GM23248 (cell line): Measurements from ENCODE around the gene DBI.

ENCODE experiments used
- EZH2 ChIP-seq: fragments of 200-600 bp; sonication (generic); IDR thresholded peaks from 2 replicates; pipeline ENCODE4 v1.6.1; 2018; ENCODE audit warnings: antibody characterized with exemption, mild to moderate bottlenecking; ENCODE audit not compliant: insufficient read depth, poor library complexity, severe bottlenecking
- EZH2phosphoT487 ChIP-seq: fragments of 200-600 bp; sonication (generic); IDR thresholded peaks from 2 replicates; pipeline ENCODE4 v1.6.1; 2018; ENCODE audit warnings: antibody characterized with exemption, moderate library complexity, mild to moderate bottlenecking, low read depth; ENCODE audit not compliant: insufficient read depth

DNA sequence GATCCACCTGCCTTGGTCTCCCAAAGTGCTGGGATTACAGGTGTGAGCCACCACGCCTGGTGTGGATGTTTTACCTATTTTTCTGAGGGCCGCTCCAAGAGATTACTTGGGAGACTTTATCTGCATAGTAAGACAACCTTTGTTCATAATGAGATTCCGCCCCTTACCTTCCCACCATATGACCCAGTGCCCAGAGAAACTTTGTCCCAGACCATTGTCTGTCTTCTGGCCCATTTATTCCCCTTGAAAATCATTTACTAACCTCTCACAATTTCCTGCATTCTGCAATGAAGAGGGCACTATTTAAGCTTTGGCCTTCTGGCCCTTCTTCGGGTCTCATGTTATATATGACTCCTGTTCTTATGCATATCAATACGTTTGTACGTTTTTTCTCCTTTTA, 51.1 kb downstream of the DBI start:
- no peak for TF ChIP-seq EZH2
- TF ChIP-seq EZH2phosphoT487 = no peak
